HepG2 (cell line): ENCODE data around the gene PXMP4. TPM values are rescaled to one million over a fixed set of nuclear protein-coding genes. Genes with fewer than 3 reads are reported as not detected.

Source experiments
- BHLHE40 ChIP-seq: IDR thresholded peaks from 2 replicates; pipeline ENCODE4 v1.6.1; 2011; ENCODE audit warnings: low read length, improper control_type of control experiment
- CBX1 ChIP-seq: IDR thresholded peaks from one replicate; pipeline ENCODE4 v1.6.1; 2016; ENCODE audit warnings: antibody characterized with exemption, low read depth
- DNMT1 ChIP-seq: sonication (generic); formaldehyde crosslinking; IDR thresholded peaks from 2 replicates; pipeline ENCODE4 v1.5.1; 2020; ENCODE audit warnings: mild to moderate bottlenecking, missing genetic modification reagents
- ELF3 ChIP-seq: IDR thresholded peaks from 2 replicates; pipeline ENCODE4 v1.6.1; 2016; ENCODE audit warnings: missing genetic modification reagents, missing compliant biosample characterization
- KDM1A ChIP-seq: IDR thresholded peaks from 2 replicates; pipeline ENCODE4 v1.6.1; 2016; ENCODE audit warnings: missing compliant biosample characterization
- MAF1 ChIP-seq: sonication (generic); formaldehyde crosslinking; IDR thresholded peaks from 2 replicates; pipeline ENCODE4 v1.5.0; 2020; ENCODE audit warnings: missing genetic modification reagents, borderline replicate concordance
- MED8 ChIP-seq: sonication (generic); formaldehyde crosslinking; IDR thresholded peaks from 2 replicates; pipeline ENCODE4 v1.8.1; 2023; ENCODE audit warnings: mild to moderate bottlenecking, missing genetic modification reagents; ENCODE audit not compliant: insufficient replicate concordance
- NR1H2 ChIP-seq: sonication (generic); formaldehyde crosslinking; IDR thresholded peaks from 2 replicates; pipeline ENCODE4 v1.8.1; 2022; ENCODE audit warnings: low read depth, missing genetic modification reagents, borderline replicate concordance
- PRPF4 ChIP-seq: fragments of 200-400 bp; formaldehyde crosslinking; IDR thresholded peaks from 2 replicates; pipeline ENCODE4 v1.6.1; 2016; ENCODE audit warnings: low read length, low read depth; ENCODE audit not compliant: poor library complexity, severe bottlenecking
- RBFOX2 ChIP-seq: fragments of 200-400 bp; formaldehyde crosslinking; IDR thresholded peaks from 2 replicates; pipeline ENCODE4 v1.6.1; 2017; ENCODE audit warnings: low read depth, mild to moderate bottlenecking, low read length
- RCOR2 ChIP-seq: IDR thresholded peaks from 2 replicates; pipeline ENCODE4 v1.6.1; 2016; ENCODE audit warnings: missing biosample characterization, missing genetic modification reagents
- SRSF9 ChIP-seq: fragments of 200-400 bp; formaldehyde crosslinking; IDR thresholded peaks from 2 replicates; pipeline ENCODE4 v1.6.1; 2018; ENCODE audit warnings: borderline replicate concordance, mild to moderate bottlenecking, low read depth, low read length; ENCODE audit not compliant: insufficient read depth, poor library complexity, severe bottlenecking
- TEAD3 ChIP-seq: optimal IDR thresholded peaks from 2 replicates; pipeline ENCODE3; 2016; ENCODE audit warnings: borderline replicate concordance
- TGIF2 ChIP-seq: IDR thresholded peaks from 2 replicates; pipeline ENCODE4 v1.6.1; 2016; ENCODE audit warnings: control low read depth, missing compliant biosample characterization
- THAP9 ChIP-seq: sonication (generic); formaldehyde crosslinking; IDR thresholded peaks from 2 replicates; pipeline ENCODE4; 2020; ENCODE audit warnings: missing genetic modification reagents, mild to moderate bottlenecking, borderline replicate concordance
- UBTF ChIP-seq: sonication (generic); formaldehyde crosslinking; IDR thresholded peaks from 2 replicates; pipeline ENCODE4 v1.4.0; 2020; ENCODE audit warnings: mild to moderate bottlenecking, missing genetic modification reagents
- ZBTB7A ChIP-seq: sonication (generic); formaldehyde crosslinking; IDR thresholded peaks from 2 replicates; pipeline ENCODE4 v1.8.0; 2022; ENCODE audit warnings: mild to moderate bottlenecking, missing genetic modification reagents
- ZFP62 ChIP-seq: sonication (generic); formaldehyde crosslinking; IDR thresholded peaks from 2 replicates; pipeline ENCODE4 v1.4.0; 2020; ENCODE audit warnings: missing genetic modification reagents
- ZMYM3 ChIP-seq: sonication (generic); formaldehyde crosslinking; IDR thresholded peaks from 2 replicates; pipeline ENCODE4 v1.5.1; 2020; ENCODE audit warnings: mild to moderate bottlenecking, missing genetic modification reagents
- ZNF451 ChIP-seq: sonication (generic); formaldehyde crosslinking; IDR thresholded peaks from 2 replicates; pipeline ENCODE4 v1.5.0; 2020; ENCODE audit warnings: mild to moderate bottlenecking, missing genetic modification reagents
- ZNF703 ChIP-seq: sonication (generic); formaldehyde crosslinking; IDR thresholded peaks from 2 replicates; pipeline ENCODE4 v1.5.1; 2020; ENCODE audit warnings: missing genetic modification reagents, mild to moderate bottlenecking, moderate library complexity, borderline replicate concordance
- ZNF746 ChIP-seq: sonication (generic); formaldehyde crosslinking; IDR thresholded peaks from 2 replicates; pipeline ENCODE4 v1.8.0; 2022; ENCODE audit warnings: mild to moderate bottlenecking, missing genetic modification reagents
- ZSCAN31 ChIP-seq: sonication (generic); formaldehyde crosslinking; IDR thresholded peaks from 2 replicates; pipeline ENCODE4 v1.5.0; 2020; ENCODE audit warnings: low read depth, mild to moderate bottlenecking, missing genetic modification reagents
- ZUFSP ChIP-seq: sonication (generic); formaldehyde crosslinking; IDR thresholded peaks from 2 replicates; pipeline ENCODE4 v1.9.0; 2021; ENCODE audit warnings: missing genetic modification reagents, mild to moderate bottlenecking, borderline replicate concordance
- polyA plus RNA-seq, 8 experiments: library from polyadenylated mRNA; depleted of rRNA in 3 of 8; stranded (reverse) in 7 of 8; unstranded in 1 of 8; fragments of >200 nt; fragmentation: Illumina TruSeq in 4 of 8; extraction: Trizol in 4 of 8; gene quantifications; 2 replicates each; pipeline versions ENCODE4 v1.2.1 to v1.2.3, GENCODE V29; 2011 to 2016; ENCODE audit warnings: low read depth in 4 of 8, missing spikeins in 1 of 8, mixed read lengths in 1 of 8; ENCODE audit not compliant: insufficient read depth in 1 of 8
- total RNA-seq, 5 experiments: library from RNA; depleted of rRNA; stranded (reverse); fragments of >200 nt; fragmentation: Illumina TruSeq; extraction: Trizol; gene quantifications; 2 replicates each; pipeline ENCODE4 v1.2.3, GENCODE V29; 2016; ENCODE audit warnings: low read depth in 1 of 5

Gene PXMP4
- total and polyA plus RNA-seq, 2 of the 13 experiments (the other 11 are each of a cell fraction or from before 2014, with no cell fraction given) = not detected

- TF ChIP-seq MAF1 (CRISPR knock-in tag) = peak; percentile 71; the same call in 1 of the 2 replicates
- peak; percentile 71 for TF ChIP-seq KDM1A (CRISPR knock-in tag)
- TF ChIP-seq ZNF451 (CRISPR knock-in tag) = peak; percentile 12; the same call in 1 of the 2 replicates
- no peak for TF ChIP-seq MED8
- TF ChIP-seq TGIF2 (CRISPR knock-in tag) = 0 out of 2 replicates have a peak, but pooled peaks have one; percentile 51
- TF ChIP-seq ELF3 (CRISPR knock-in tag) = no peak
- TF ChIP-seq ZMYM3 = peak; percentile 93
- TF ChIP-seq DNMT1 (CRISPR knock-in tag) = no peak
- peak; percentile 67; the same call in 1 of the 2 replicates for TF ChIP-seq RBFOX2
- TF ChIP-seq ZBTB7A (CRISPR knock-in tag) = peak; percentile 69
- no peak for TF ChIP-seq ZUFSP (CRISPR knock-in tag)
- peak; percentile 64 for TF ChIP-seq CBX1
- TF ChIP-seq ZNF703 (CRISPR knock-in tag) = no peak
- TF ChIP-seq UBTF (CRISPR knock-in tag) = 0 out of 2 replicates have a peak, but pooled peaks have one; percentile 47
- TF ChIP-seq THAP9 (CRISPR knock-in tag) = peak; percentile 72; the same call in 1 of the 2 replicates
- TF ChIP-seq NR1H2 (CRISPR knock-in tag) = no peak; the same call in 1 of the 2 replicates
- TF ChIP-seq BHLHE40 = 0 out of 2 replicates have a peak, but pooled peaks have one; percentile 13
- no peak for TF ChIP-seq TEAD3 (CRISPR knock-in tag)
- TF ChIP-seq ZFP62 (CRISPR knock-in tag) = no peak
- no peak for TF ChIP-seq SRSF9
- TF ChIP-seq ZNF746 = no peak
- TF ChIP-seq RCOR2 (CRISPR knock-in tag) = peak; percentile 84
- TF ChIP-seq PRPF4 = no peak
- TF ChIP-seq ZSCAN31 (CRISPR knock-in tag) = no peak
Observed at GRCh38 chr20:33685328-33686099, 34.6 kb downstream of the PXMP4 start (continued).
